Osteoblast (primary cell): Measurements from ENCODE around the gene SCLY. TPM values are rescaled to one million over a fixed set of nuclear protein-coding genes. Genes with fewer than 3 reads are reported as not detected.

ENCODE experiments used
- DNase-seq: peaks from one replicate; pipeline ENCODE4 v3.0.0; 2011; ENCODE audit warnings: low spot score, mixed read lengths; ENCODE audit not compliant: insufficient read length; ENCODE audit errors: missing footprints
- H2AFZ ChIP-seq: 2 replicates; pipeline ENCODE4 v1.6.0; 2011; ENCODE audit warnings: mild to moderate bottlenecking, low read length
- H3K27ac ChIP-seq: 2 replicates; pipeline ENCODE4 v1.5.1; 2011; ENCODE audit warnings: mild to moderate bottlenecking, low read depth, low read length, moderate library complexity
- H3K27me3 ChIP-seq: 2 replicates; pipeline ENCODE4 v1.6.0; 2012; ENCODE audit warnings: mild to moderate bottlenecking, control low read depth, inconsistent platforms, low read length, moderate library complexity; ENCODE audit not compliant: insufficient read depth
- H3K36me3 ChIP-seq: 2 replicates; pipeline ENCODE4 v1.5.1; 2011; ENCODE audit warnings: mild to moderate bottlenecking, low read length, control low read depth, moderate library complexity; ENCODE audit not compliant: insufficient read depth
- H3K4me1 ChIP-seq: 2 replicates; pipeline ENCODE4 v1.5.1; 2011; ENCODE audit warnings: mild to moderate bottlenecking, low read length, control low read depth, moderate library complexity; ENCODE audit not compliant: insufficient read depth
- H3K4me2 ChIP-seq: 2 replicates; pipeline ENCODE4 v1.6.0; 2011; ENCODE audit warnings: mild to moderate bottlenecking, low read length; ENCODE audit not compliant: insufficient read depth
- H3K4me3 ChIP-seq: fragments of 200-600 bp; sonication (generic); 3 replicates; pipeline ENCODE4 v1.5.1; 2012; ENCODE audit warnings: mild to moderate bottlenecking, low read length, inconsistent platforms; ENCODE audit not compliant: insufficient read depth
- H3K79me2 ChIP-seq: 2 replicates; pipeline ENCODE4 v1.6.0; 2012; ENCODE audit warnings: mild to moderate bottlenecking, low read length, control low read depth, inconsistent platforms; ENCODE audit not compliant: insufficient read depth
- H3K9me3 ChIP-seq: 2 replicates; pipeline ENCODE4 v1.5.1; 2011; ENCODE audit warnings: low read depth, low read length, control low read depth
- H4K20me1 ChIP-seq: 2 replicates; pipeline ENCODE4 v1.6.0; 2012; ENCODE audit warnings: mild to moderate bottlenecking, low read length, control low read depth; ENCODE audit not compliant: insufficient read depth
- CTCF ChIP-seq: IDR thresholded peaks from 2 replicates; pipeline ENCODE4 v1.5.1; 2011; ENCODE audit warnings: mild to moderate bottlenecking, low read depth, low read length, moderate library complexity; ENCODE audit errors: extremely low read depth
- total RNA-seq: library from RNA; depleted of rRNA; stranded (reverse); fragments of >200 nt; gene quantifications from 2 replicates; pipeline ENCODE4 v1.2.3, GENCODE V29; 2012

SCLY gene
- total RNA-seq, 1 donor = 11.6 TPM

GRCh38 chr2:238019962-238020361, 40.8 kb upstream of the SCLY start:
- Histone ChIP-seq H3K4me3 (no peak overlapping the region), H4K20me1 (peaks cover 12% of the 10 kb centered on the region), H3K79me2 (peaks cover 5% of the 10 kb centered on the region), H2AFZ (no peak overlapping the region), H3K36me3 (peaks cover 6% of the 10 kb centered on the region), H3K27ac (no peak overlapping the region), H3K4me1 (peaks cover 10% of the 10 kb centered on the region), H3K4me2 (no peak overlapping the region), H3K9me3 (no peaks in the 10 kb centered on the region), H3K27me3 (no peaks in the 10 kb centered on the region)
- DNase-seq = peak; percentile 71
- TF ChIP-seq CTCF = no peak

GRCh38 chr2:238020816-238021215, 40.0 kb upstream of the SCLY start:
- Histone ChIP-seq H3K9me3 (no peaks in the 10 kb centered on the region), H3K79me2 (peaks cover 5% of the 10 kb centered on the region), H3K4me1 (peaks cover 10% of the 10 kb centered on the region), H4K20me1 (peaks cover 12% of the 10 kb centered on the region), H3K27me3 (no peaks in the 10 kb centered on the region), H3K4me3 (no peak overlapping the region), H2AFZ (no peak overlapping the region), H3K4me2 (no peak overlapping the region), H3K36me3 (peaks cover 6% of the 10 kb centered on the region), H3K27ac (no peak overlapping the region)
- DNase-seq = no peak
- TF ChIP-seq CTCF = no peak

GRCh38 chr2:238021327-238021726, 39.5 kb upstream of the SCLY start:
- no peak for TF ChIP-seq CTCF
- Histone ChIP-seq H3K79me2 (peaks cover 5% of the 10 kb centered on the region), H3K36me3 (peaks cover 6% of the 10 kb centered on the region), H3K4me1 (peaks cover 10% of the 10 kb centered on the region), H3K27ac (no peak overlapping the region), H2AFZ (no peak overlapping the region), H3K27me3 (no peaks in the 10 kb centered on the region), H4K20me1 (peaks cover 12% of the 10 kb centered on the region), H3K9me3 (no peaks in the 10 kb centered on the region), H3K4me3 (no peak overlapping the region), H3K4me2 (no peak overlapping the region)
- no peak for DNase-seq

GRCh38 chr2:238022594-238023157, 38.1 kb upstream of the SCLY start:
- Histone ChIP-seq H3K27me3 (no peaks in the 10 kb centered on the region), H3K27ac (no peak overlapping the region), H3K36me3 (peaks cover 7% of the 10 kb centered on the region), H4K20me1 (peaks cover 12% of the 10 kb centered on the region), H3K4me1 (peaks cover 10% of the 10 kb centered on the region), H3K9me3 (no peaks in the 10 kb centered on the region), H3K4me3 (no peak overlapping the region), H3K79me2 (peaks cover 5% of the 10 kb centered on the region), H3K4me2 (no peak overlapping the region), H2AFZ (no peak overlapping the region)
- TF ChIP-seq CTCF = no peak
- no peak for DNase-seq
